Suppressor macrophage treated with lipopolysaccharide for 1 hour (primary cell): ENCODE results near the gene MEF2A.
"Not testable (repeated sequence)": the region's sequence is repeated elsewhere in the genome, so short reads cannot be mapped to it uniquely, and the experiment has no call there.

Experiments used
- DNase-seq, 3 donors: peaks; one replicate each; pipeline ENCODE4 v3.0.0-alpha.2; 2020 to 2022

MEF2A gene

DNA sequence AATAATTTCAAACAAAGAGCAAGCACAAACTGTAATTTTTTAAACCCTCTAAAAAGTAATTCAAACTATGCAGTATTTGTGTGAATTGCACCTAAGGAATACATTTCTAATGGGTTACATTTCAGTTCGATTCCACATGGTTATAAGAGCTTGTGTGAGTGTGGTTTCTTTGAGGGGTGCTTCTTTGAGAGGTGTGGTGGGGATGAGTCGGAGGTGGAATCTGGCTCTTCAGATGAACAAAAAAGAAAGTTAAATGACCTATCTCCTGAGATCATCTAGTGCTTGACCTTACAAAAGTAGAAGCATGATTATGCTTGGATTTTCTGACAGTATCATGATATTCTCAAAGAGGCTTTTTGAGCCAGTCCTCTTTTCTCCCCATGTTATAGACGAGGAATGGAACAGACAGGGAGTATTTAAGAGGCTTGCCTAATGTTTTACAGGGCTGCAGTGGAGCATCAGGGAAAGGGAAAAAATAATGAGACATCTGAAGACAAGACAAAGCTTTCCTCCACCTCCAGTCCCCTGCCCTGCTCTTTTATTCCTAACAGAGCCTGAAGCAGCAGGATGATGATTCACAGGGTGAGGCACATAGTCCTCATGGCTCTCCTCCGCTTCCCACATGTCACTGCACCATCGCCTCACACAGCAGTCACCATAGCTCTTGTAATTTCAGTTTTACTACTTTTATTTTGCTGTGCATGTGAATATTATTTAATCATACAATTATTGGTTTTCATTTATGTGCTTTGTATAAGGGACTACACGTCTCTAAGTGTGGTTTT is 85.4 kb downstream of the MEF2A start:
- peak; percentile 43 to 52 (median 45) for DNase-seq

DNA sequence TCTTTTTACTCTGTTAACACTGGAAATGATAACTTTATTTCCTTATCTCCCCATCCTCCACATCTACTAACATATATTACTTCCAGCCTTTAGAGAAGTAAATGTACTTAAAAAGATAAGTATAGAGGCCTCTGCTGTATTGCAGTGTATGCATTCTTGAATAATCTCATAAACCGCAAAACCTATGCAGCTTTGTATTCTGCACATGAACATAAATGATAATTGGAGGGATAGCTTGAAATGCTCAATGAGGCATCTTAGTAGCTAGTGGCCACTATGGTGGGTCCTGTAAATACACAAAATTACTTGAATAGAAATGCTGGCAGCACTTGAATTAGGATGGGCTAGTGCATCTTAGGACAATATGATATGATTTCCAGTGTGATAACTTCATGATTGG is 90.4 kb downstream of the MEF2A start:
- no peak for DNase-seq

DNA sequence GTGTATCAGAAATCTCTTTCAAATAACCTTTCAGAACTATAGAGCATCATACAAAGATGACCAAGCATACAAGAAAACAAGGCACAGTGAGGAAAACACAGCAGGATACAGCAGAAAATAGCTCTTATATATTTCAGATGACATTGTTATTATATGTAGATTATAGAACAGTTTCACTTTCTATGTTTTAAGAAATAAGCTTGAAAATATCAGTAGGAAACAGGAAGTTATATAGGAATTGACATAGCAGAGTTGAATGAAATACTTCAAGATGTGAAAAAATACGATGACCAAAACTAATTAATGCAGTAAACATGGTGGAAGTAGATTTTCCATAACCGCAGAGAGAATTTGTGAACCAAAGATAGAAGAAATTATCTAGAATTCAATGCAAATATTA is 92.2 kb downstream of the MEF2A start:
- DNase-seq = peak in 2 of 3 donors; percentile 37 to 61

DNA sequence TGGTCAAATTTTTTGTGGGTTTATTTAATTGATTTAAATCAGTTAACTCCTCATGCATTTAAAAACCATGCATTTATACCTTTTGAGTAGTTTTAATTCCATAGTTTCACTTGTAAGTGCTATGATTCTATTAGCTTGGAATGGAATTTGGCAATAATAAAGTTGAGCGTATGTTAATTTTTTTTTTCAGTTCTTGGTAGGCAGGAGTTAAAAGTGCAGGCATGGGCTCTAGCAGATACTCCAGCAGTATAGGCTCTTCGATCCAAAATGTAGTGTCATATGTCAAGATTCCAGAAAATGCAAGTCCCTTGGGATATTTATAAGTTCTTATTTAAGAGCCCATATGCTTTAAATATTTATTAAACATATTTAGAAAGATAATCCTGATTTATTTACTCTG is 97.1 kb downstream of the MEF2A start:
- no peak for DNase-seq

DNA sequence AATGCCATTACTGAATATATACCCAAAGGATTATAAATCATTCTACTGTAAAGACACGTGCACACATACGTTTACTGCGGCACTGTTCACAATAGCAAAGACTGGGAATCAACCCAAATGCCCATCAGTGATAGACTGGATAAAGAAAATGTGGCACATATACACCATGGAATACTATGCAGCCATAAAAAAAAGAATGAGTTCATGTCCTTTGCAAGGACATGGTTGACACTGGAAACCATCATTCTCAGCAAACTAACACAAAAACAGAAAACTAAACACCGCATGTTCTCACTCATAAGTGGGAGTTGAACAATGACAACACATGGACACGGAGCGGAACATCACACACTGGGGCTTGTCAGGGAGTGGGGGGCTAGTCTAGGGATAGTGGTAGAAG is 100.3 kb downstream of the MEF2A start:
- not testable (repeated sequence) for DNase-seq

DNA sequence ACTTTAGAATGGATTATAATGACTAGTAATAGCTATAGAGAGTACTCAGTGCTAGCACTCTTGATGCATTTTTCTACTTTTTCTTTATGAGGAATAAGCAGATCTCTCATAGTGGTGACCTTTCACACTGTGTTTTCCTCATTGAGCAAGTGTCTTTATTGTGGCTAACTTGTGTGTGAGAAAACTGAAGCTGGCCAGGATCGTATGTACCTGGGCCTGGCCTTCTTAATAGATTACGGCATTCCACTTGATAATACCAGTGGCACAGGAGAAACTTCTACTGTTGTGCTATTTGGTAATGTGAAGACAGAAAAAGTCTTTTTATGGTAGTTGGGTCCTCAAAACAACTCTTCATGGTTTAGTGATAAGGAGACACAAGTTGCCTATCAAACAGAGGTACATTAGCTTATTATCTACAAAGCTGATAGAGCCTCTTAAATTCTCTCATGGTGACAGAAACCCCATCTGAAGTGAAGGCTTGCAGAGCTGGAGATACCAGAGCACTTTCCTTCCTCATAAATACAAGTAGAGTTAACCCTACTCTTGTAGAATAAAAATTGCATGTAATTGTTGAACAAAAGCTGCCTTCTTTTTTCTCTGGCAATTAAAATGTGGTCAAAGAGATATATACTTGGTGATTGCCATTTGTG is 102.9 kb downstream of the MEF2A start:
- DNase-seq = no peak

DNA sequence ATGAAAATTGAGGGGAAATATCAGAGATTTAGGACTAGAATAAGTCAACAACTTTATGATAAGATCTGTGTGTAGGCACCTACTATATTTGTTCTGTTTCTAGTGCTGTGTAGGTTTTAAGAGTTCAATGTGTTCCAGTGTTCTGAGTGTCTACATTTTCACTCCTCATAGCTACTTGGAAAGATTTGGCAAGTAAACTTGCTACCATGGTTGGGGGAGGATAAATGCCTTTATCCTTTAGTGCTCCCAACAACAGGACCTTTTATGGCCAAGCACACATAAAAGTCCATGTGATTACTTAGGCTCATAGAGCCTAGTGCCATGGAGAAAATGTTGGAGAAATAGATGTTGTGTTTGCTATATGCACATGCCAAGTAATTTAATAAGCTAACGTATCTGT is 103.5 kb downstream of the MEF2A start:
- DNase-seq = no peak

DNA sequence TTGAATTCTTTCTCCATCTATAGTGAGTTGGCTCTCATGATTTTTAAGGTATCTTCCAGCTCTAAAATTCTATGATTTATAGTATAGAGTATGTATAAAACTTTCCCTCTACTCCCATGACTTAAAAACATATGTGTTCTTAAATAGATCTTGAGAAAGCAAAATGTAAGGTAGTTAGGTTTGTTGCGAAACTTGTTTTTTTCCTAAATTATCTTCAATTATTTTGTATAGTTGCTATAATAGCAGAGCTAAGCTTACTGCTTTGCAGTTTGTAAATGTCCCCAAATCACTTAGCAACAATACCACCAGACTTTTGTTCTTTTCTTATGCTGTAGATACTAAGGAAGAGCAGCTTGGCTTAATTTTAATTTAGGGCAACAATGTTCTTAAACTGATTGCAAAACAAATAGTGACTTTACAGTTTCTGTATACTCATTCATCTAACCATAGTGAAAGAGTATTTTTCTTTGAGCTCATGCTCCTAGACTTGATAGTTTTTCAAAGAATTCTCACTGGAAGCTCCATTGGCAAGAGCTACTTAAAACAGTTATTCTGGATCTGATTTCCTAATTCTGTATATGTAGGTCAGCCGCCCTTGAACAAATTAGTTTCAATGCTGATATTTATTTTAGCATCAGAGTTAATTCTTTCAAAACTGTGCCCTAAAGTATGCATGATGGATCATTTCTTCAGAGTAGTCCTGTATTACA is 106.3 kb downstream of the MEF2A start:
- no peak for DNase-seq

DNA sequence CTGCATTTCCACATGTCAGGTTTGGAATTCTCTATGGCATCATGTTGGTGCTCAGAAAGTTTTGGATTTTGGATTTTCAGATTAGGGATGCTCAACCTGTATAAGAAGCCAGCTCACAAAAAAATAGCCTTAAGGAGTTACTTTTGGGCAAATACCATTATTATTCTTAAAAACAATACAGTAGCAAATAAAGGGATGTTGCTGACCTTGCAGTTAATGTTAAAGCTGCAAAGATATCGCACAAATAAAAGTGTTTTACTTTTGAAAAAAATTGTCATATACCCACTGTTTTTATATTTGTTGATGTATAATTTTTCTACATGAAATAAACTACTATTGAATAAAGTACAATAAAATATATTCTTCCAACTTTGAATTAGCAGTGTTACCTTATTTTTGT is 107.3 kb downstream of the MEF2A start:
- no peak for DNase-seq

DNA sequence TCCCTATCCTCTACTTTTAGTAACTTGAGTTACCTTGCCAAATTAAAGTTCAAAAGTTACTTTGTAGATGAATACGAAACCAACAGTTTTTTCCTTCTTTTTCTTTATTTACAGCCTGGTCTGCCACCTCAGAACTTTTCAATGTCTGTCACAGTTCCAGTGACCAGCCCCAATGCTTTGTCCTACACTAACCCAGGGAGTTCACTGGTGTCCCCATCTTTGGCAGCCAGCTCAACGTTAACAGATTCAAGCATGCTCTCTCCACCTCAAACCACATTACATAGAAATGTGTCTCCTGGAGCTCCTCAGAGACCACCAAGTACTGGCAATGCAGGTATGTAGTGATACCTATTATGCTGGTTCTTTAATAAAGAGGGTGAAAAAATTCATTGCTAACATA is 108.5 kb downstream of the MEF2A start:
- DNase-seq = no peak

DNA sequence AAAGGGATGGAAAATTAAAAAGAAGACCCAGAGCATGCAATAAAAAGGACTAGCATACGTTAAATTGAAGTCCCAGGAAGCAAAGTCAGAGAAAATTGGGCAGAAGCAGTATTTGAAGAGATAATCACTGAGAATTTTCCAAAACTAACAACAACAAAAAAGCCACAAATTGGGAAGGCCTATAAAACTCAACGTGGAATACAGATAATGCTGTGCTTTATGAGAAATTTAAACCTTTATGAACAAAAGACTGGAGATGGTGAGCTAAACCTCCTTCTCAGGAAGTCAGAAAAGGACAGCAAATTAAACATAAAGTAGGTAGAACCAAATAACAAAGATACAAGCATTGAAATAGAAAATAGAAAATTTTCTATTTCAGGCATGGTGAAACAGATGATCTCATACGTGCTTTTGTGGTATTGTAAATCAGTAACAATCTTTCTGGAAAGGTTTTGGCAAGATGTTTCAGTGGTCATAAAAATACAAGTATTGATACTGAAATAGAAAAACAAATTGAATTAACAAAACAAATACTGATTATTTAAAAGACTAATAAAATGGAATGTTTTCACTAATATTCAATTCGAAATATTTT is 111.9 kb downstream of the MEF2A start:
- no peak for DNase-seq

DNA sequence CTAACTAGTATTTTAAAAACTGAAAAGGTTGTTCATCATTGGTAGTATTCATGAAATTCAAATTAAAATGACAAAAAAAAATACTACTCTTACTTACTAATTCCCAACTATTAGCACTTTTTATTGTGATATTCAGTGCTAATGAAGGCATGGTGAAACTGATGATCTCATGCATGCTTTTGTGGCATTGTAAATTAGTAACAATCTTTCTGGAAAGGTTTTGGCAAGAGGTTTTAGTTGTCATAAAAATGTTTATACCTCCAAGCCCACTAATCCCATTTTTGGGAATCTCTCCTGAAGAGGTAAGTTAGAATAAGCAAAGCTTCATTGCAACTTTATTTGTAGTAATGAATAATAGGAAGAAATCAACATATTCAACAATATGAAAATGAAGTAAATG is 114.5 kb downstream of the MEF2A start:
- no peak for DNase-seq

DNA sequence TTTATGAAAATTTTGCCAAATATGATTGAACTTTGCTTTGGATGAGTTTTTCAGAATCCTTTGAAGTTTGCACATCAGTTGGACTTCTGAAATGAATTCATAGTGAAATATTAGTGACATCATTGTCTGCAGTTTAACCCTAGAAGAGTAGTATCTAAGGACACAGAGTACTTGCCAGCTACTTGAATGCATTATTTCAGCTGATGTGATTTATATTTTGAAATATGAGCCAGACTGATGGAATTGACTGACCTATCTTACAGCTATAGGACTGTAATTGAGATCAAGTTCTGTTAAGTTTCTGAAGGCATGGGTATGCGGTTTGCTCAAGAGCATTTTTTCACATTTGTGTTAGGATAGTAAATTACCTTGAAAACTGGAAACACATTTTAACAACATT is 116.2 kb downstream of the MEF2A start:
- DNase-seq = no peak

DNA sequence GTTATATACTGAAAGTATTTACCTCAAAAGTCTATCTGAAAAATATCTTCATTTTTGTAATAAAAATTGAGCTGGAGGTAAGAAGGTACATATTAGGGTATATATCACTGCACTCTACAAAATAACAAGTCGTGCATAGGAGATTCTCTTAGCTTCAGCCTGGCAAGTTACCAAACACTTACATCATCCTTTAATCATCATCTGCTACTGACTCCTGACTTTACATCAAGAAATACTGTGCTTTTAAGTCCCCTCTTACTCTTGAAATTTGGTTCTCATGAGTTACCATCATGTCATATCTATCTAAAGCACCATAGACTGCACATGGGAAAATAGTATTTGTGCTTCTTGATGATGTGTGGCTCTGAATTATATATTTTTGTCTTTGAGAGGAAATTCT is 116.7 kb downstream of the MEF2A start:
- peak; percentile 41 to 57 (median 55) for DNase-seq

DNA sequence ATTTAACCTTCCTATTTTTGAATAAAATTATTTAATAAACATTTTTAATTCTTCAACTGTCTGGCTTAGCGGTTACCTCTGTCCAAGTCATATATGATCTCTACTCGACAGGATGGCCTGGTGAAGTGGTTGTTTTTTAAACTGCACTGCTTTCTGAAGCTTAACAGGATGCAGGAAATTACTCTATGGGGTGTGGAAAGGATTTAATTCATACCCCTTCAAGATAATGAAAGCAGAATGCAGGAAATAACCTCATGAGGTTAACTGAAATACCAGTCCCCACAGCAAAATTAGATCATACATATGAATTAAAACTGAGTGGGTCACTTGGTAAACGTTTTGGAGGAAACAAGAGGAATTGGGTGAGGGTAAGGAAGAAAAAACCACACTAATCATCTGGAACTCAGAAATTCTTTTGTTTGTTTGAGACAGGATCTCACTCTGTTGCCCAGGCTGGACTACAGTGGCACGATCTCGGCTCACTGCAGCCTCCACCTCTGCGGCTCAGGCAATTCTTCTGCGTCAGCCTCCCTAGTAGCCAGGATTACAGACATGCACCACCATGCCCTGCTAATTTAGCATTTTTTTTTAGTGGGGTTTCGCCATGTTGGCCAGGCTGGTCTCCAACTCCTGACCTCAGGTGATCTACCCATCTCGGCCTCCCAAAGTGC is 117.4 kb downstream of the MEF2A start:
- no peak for DNase-seq

DNA sequence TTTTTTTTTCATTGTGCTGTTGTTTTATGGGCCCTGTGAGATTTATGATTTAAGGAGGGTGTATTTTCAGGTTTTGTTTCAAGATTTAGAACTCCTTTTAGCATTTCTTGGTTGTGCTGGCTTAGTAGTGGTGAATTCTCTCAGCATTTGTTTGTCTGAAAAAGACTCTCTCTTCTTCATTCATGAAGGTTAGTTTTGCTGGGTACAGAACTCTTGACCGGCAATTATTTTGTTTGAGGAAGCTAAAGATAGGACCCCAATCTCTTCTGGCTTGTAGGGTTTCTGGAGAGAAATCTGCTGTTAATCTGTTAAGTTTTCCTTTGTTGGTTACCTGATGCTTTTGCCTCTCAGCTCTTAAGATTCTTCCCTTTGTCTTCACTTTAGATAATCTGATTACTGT is 120.5 kb downstream of the MEF2A start:
- DNase-seq = no peak

DNA sequence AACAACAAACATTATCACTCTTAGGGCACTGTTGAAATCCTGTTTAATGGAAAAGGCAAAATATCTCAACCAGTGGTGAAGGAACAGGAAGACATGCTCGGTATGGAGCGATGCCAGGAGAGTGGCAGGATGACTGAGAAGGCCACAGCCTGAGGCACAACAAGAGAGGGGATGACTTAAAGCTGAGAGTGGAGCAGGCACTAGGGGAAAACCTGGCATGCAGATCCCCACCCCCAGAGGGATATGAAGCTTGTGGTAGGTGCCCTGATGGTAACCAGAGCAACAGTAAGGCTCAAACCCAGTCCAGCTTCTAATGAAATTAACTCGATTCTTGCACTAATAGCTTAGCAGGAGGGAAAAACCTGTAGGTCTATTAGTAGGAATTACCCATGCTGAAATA is 127.0 kb downstream of the MEF2A start:
- DNase-seq = no peak

DNA sequence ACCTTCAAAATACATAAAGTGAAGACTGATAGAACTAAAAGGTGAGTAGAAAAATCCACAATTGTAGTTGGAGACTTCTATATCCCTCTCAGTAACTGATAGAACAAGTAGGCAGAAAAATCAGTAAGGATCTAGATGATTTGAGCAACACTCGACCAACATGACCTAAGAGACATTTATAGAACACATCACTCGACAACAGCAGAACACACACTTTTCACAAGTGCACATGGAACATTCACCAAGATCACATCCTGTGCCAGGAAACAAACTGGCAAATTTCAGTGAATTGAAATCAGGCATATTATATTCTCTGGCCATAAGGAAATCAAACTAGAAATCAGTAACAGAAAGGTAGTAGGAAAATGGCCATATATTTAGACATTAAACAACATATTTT is 130.3 kb downstream of the MEF2A start:
- DNase-seq = no peak

DNA sequence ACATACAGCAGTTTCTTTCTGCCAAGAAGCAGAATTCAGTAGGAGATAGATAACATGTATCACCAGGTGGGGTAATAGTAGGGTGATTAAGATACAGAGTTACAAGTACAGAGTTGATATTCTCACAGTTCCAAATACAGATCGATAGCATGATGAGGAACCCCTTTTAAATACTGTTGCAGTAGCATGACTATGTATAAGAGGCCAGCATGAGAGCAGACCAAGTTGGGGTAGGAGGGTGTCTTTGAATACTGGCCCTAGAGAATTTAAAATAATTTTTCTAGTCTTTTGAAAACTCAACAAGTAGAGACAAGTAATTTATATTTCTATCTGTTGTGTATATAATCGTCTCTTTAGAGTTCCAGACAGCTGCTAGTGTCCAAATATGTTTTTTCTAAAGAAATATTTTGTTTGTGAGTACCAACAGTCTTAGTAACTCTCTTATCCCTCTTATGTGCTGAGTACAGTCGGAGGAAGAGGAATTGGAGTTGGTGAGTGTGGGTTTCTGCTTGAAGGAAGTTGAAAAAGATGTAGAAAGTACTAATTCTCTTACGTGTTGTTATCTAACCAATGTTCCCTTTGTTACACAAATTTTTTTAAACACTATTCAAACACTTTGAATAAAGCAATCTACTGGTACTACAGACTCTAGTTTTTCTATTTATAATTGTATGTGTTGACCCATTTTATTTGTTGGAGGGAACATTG is 137.3 kb downstream of the MEF2A start:
- DNase-seq = peak; percentile 53 to 69 (median 68)

DNA sequence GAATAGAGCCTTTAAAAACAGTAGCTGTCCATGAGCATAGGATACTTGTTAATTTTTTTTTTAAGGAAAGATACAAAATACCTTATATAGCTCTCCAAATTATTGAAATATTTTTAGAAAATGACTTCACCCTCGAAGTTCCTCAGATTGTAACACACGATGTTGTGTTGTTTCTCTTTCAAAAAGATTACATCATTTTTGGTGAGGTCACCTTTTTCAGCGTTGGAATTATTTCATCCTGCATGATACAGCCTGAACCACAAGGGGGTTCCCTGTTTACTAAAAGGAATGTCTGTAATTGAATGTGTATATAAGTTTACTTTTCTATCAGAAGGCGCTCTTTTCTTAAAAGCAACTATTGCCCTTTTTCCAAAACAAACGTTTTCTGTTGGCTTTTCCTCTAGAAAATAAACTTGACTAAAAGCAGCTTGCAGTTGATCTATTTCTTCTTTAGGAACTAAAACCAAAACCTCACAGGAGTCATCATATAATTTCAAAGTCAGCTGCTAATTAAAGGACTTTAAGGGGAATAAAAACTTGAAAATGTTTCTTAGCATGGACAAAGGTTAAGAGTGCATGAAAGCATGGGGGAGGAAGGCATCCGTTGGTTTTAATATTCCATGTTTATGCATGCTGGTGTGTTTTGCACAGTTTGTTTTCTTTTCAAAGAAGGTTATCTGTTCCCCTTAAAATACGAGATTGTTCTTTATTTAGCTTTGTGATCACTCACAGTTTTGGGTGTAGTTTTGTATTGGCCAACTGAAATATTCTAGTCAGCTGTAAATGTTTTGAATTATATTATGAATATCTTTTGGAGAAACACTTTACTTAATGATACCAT is 138.0 kb downstream of the MEF2A start:
- peak; percentile 87 to 99 (median 98) for DNase-seq

DNA sequence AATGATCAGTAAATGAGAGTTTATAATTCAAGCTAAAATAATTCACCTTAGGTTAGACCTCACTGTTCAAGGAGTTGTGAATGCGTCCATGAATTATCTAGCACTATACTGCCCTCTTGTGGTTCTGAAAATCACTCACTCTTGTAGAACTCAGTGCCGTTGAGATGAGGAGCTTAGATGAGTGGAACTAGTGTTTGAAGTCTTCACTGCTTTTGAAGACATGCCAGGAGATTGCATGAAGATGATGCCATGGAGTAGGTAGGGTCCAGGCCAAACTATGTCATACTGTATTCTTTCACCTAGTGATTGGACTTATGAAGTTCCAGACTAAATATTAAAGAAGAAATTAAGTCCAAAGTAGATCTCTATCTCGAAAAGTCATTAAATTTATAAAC is 138.7 kb downstream of the MEF2A start:
- DNase-seq = peak; percentile 88 to 96 (median 93)
